B cell (primary cell): ENCODE measurements around the gene HLA-DPB1.

Experiments
- EZH2 ChIP-seq: IDR thresholded peaks from 2 replicates; pipeline ENCODE4 v1.6.1; 2012; ENCODE audit warnings: borderline replicate concordance, low read depth, mild to moderate bottlenecking, moderate library complexity, low read length; ENCODE audit not compliant: insufficient read depth, poor library complexity, severe bottlenecking
- TF ChIP-seq, protein P1 (sequence below): fragments of 200-600 bp; IDR thresholded peaks from one replicate; pipeline ENCODE4 v1.8.0; 2022; ENCODE audit warnings: antibody characterized with exemption, mild to moderate bottlenecking

DNA sequence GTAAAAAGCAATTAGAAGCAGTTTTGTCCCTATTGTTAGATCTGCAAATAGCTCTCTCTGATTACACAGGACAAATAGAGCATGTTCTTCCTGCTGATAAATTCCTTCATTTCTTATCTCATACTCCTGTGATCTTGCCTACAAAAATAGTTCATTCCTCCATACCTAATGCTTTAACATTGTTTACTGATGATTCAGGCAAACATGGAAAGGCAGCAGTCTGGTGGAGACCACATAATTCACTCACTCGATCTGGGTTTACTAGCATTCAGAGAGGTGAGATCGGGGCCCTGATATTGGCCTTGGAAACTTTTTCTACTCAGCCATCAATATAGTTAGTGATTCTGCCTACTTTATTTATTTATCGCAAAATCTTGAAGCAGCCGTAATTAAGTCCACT, 22.6 kb upstream of the HLA-DPB1 start:
- TF ChIP-seq, protein P1, sequence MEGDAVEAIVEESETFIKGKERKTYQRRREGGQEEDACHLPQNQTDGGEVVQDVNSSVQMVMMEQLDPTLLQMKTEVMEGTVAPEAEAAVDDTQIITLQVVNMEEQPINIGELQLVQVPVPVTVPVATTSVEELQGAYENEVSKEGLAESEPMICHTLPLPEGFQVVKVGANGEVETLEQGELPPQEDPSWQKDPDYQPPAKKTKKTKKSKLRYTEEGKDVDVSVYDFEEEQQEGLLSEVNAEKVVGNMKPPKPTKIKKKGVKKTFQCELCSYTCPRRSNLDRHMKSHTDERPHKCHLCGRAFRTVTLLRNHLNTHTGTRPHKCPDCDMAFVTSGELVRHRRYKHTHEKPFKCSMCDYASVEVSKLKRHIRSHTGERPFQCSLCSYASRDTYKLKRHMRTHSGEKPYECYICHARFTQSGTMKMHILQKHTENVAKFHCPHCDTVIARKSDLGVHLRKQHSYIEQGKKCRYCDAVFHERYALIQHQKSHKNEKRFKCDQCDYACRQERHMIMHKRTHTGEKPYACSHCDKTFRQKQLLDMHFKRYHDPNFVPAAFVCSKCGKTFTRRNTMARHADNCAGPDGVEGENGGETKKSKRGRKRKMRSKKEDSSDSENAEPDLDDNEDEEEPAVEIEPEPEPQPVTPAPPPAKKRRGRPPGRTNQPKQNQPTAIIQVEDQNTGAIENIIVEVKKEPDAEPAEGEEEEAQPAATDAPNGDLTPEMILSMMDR, result no peak
- no peak for TF ChIP-seq EZH2
